Fibroblast of skin of abdomen (primary cell): ENCODE results near the gene RBMY1E. TPM values are rescaled to one million over a fixed set of nuclear protein-coding genes. Genes with fewer than 3 reads are reported as not detected.
"Not testable (repeated sequence)": the region's sequence is repeated elsewhere in the genome, so short reads cannot be mapped to it uniquely, and the experiment has no call there.

Experiments used
- DNase-seq: peaks from one replicate; pipeline ENCODE4 v3.0.0-alpha.2; 2013
- polyA plus RNA-seq, 2 experiments: library from polyadenylated mRNA; unstranded; fragments of 120-200 nt; gene quantifications; one replicate each; pipeline ENCODE4 v1.2.1, GENCODE V29; 2013; ENCODE audit not compliant: insufficient read length in 2 of 2

The RBMY1E gene
- polyA plus RNA-seq (2013, experiment 1 of 2; ENCODE audit: insufficient read length) = not detected
- polyA plus RNA-seq (2013, experiment 2 of 2; ENCODE audit: insufficient read length) = not detected

- DNase-seq = not testable (repeated sequence)
These were observed at the start of gene RBMY1E for GRCh38 chrY:21917932-21918331. Gene RBMY1E (minus strand): TSS chrY:21918032. CDS start chrY:21916054, 1,978 bp downstream.

GRCh38 chrY:21894426-21894825 is 23.4 kb downstream of the RBMY1E start, which contains the start of gene RBMY1D:
Gene RBMY1D (minus strand): TSS chrY:21894526. CDS start chrY:21892513, 2,013 bp downstream.
- not testable (repeated sequence) for DNase-seq

- DNase-seq = not testable (repeated sequence)
These were observed 48.3 kb downstream of the RBMY1E start for GRCh38 chrY:21869407-21870076.
